Mammary epithelial cell (primary cell): Measurements from ENCODE around the gene LMLN.
A peak's percentile ranks its signal among the peaks of the same experiment; 100 is the strongest.

Experiments
- EZH2 ChIP-seq: IDR thresholded peaks from 2 replicates; pipeline ENCODE4 v1.6.1; 2012; ENCODE audit warnings: low read length, inconsistent platforms, borderline replicate concordance
- TF ChIP-seq, protein P1 (sequence below), 2 donors: IDR thresholded peaks in 1 of 2; conservative IDR thresholded peaks in 1 of 2; 2 replicates each; pipeline ENCODE4 v1.5.1; 2011 to 2012; ENCODE audit warnings: inconsistent platforms in 2 of 2, low read length in 2 of 2, mild to moderate bottlenecking in 2 of 2, control low read depth in 1 of 2, low read depth in 1 of 2; ENCODE audit not compliant: insufficient read depth in 1 of 2; ENCODE audit errors: extremely low read depth in 1 of 2

DNA sequence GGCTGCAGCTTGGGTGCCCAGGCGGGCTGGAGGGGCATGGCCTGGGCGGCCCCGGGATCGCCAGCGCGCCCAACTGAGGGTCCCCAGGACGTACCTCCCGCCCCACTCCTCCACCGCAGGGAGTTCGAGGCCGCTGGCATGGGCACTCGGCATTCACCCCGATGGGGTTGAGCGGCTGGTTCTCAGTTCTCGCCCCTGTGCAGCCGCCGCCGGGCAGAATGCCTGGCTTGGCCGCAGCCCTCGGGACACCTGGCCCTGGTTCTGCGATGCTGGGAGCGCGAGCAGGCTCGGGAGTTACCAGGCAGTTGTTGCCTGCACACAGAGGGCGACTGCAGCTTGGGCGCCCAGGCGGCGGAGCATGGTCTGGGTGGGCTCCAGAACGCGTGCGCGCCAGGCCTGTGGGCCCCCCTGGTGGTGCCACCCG, 121.4 kb downstream of the LMLN start:
- TF ChIP-seq, protein P1, sequence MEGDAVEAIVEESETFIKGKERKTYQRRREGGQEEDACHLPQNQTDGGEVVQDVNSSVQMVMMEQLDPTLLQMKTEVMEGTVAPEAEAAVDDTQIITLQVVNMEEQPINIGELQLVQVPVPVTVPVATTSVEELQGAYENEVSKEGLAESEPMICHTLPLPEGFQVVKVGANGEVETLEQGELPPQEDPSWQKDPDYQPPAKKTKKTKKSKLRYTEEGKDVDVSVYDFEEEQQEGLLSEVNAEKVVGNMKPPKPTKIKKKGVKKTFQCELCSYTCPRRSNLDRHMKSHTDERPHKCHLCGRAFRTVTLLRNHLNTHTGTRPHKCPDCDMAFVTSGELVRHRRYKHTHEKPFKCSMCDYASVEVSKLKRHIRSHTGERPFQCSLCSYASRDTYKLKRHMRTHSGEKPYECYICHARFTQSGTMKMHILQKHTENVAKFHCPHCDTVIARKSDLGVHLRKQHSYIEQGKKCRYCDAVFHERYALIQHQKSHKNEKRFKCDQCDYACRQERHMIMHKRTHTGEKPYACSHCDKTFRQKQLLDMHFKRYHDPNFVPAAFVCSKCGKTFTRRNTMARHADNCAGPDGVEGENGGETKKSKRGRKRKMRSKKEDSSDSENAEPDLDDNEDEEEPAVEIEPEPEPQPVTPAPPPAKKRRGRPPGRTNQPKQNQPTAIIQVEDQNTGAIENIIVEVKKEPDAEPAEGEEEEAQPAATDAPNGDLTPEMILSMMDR (conservative IDR thresholded peaks at IDR 0.05 in 1 of 2, IDR thresholded peaks at IDR 0.05 in 1 of 2; ENCODE audit: extremely low read depth in 1 of 2, insufficient read depth in 1 of 2, low read depth in 1 of 2, low read length in 2 of 2) = no peak
- peak; percentile 25 for TF ChIP-seq EZH2
